ENCODE results near the gene ATP9A.
"Not testable (repeated sequence)": the region's sequence is repeated elsewhere in the genome, so short reads cannot be mapped to it uniquely, and the experiment has no call there.

The ATP9A gene

DNA sequence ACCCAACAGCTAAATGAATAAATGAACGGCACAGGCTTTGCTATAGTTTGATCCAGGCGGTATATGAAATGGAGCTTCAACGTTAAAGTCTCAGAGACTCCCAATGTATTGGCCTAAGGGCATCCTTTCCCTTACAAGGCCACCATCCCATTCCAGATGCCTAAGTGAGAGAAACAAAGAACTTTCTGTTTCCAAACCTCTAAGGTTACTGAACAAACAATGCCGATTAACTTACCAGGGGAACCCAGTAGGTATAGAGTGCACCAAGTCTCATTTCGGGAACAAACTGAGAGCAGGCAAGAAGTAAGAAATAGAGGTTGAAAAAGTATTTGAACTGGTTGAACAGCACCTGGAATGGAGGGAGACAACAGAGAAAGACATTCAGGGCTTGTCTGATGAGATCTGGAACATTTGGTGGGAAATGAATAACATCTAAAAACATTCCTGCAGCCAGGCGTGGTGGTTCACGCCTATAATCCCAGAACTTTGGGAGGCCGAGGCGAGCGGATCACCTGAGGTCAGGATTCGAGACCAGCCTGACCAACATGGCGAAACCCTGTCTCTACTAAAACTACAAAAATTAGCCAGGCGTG, 42.5 kb downstream of the ATP9A start:
- DNase-seq, result no peak

DNA sequence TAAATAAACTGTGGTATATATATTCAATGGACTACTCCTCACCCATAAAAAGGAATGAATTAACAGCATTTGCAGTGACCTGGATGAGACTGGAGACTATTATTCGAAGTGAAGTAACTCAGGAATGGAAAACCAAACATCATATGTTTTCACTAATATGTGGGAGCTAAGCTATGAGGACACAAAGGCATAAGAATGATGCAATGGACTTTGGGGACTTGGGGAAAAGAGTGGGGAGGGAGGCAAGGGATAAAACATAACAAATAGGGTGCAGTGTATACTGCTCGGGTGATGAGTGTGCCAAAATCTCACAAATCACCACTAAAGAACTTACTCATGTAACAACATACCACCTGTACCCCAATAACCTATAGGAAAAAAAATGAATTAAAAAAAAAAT, 45.2 kb downstream of the ATP9A start:
- not testable (repeated sequence) for DNase-seq

GRCh38 chr20:51722246-51722645, 45.9 kb downstream of the ATP9A start:
- DNase-seq, result not testable (repeated sequence)

GRCh38 chr20:51720854-51721253, 47.3 kb downstream of the ATP9A start:
- no peak for DNase-seq

DNA sequence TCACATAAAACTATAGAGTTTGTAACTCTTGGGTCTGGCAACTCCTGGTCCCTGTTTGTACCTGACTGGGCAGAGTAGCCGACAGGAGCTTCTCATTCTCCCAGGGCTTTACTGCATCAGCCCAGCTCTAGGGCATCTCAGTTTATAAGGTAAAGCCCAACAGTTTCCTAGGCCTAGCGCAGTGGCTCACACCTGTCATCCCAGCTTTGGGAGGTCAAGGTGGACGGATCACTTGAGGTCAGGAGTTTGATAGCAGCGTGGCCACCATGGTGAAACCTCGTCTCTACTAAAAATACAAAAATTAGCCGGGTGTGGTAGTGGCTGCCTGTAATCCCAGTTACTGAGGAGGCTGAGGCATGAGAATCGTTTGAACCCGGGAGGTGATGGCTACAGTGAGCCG, 47.8 kb downstream of the ATP9A start:
- no peak for DNase-seq

DNA sequence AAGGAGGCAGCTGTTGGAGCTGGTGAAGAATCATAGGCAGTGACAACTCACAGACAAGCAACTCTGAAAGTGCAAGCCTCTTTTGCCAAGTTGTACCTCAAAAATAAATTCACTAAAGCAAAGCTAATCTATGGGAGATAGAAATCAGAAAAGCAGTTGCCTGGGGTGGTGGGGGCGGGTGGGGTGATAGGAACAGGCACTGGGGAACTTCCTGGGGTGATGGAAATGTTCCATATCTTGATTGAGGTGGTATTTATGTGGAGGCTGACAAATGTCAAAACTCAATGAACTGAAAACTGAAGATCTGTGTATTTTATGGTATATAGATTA, 52.4 kb downstream of the ATP9A start:
- no peak for DNase-seq

DNA sequence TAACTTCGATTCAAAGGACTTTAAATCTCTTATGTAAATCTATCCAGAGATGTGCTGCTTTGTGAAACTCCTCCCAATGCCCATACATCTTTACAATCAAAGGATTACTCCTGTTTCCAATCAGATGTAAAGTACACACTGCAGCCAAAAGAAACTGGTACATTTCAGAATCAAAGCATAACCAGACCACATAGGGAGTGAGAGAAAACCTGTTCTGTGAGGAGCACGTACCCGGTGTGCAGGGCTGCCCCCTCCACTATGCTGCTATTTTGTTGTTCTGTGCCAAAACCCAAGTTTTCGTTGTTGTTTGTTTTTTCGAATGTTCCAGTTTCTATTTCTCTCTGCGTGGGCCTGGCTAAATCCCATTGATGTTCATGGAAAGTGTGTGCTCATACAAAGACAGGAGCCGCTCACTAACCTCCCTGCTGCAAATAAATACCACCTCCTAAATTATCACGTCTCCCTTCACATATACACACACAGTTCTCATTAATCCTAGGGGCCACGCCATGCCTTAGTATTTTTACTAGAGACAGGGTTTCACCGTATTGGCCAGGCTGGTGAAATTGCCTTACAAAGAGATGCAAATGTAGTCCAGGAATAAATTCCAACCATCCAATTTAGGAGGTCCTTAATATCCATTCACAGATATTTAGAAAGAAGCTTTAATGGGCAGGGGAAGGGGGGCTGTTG, 52.9 kb downstream of the ATP9A start:
- no peak for DNase-seq

DNA sequence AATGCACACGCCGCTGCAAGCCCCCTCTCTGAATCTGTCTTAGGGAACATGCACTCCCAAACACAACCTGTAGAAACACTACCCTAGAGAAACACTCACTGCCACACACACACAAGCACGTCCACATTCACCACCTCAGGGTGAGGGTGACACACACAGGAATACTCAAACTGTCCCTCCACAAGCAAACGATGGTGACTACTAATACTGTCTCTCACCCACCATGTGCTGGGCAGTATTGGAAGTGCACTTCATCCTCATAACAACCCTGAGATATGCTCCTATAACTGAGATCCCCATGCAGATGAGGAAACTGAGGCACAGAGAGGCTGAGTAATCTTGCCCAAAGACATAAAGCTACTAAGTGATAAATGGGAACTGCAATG, 55.0 kb downstream of the ATP9A start:
- DNase-seq, result no peak

GRCh38 chr20:51712501-51713212, 55.5 kb downstream of the ATP9A start:
- no peak for DNase-seq

- DNase-seq, result no peak
Observed at GRCh38 chr20:51711426-51711825, 56.8 kb downstream of the ATP9A start.

DNA sequence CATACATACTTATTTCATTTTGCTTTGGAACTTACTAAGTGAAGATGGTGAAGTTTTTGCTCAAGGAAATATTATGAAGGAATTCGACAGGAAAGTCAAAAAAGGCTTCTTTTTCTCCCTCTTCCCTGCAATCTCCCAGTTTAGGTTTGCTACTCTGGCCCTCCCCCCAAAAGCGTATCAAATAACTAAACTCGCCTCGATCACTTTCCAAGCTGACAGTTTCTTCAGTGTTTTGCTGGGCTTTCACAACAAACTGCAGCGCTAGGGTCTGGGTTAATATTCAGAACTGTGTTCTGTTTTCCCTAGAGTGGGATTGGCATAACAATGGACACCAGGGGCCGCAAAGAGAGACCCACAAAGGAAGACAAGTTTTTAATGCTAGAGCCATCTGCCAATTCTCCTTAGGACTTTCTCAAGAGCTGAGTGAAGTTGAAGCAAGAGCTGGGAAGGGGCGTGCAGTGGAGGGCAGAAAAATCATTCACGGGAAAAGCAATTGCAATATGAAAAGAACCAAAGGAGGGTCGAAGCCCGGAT, 57.8 kb downstream of the ATP9A start:
- no peak for DNase-seq

- DNase-seq, result no peak
Observed at GRCh38 chr20:51705400-51705799, 62.8 kb downstream of the ATP9A start.

GRCh38 chr20:51703400-51704287, 64.5 kb downstream of the ATP9A start:
- DNase-seq, result no peak

- DNase-seq, result no peak
Observed at GRCh38 chr20:51702556-51702955, 65.6 kb downstream of the ATP9A start.

DNA sequence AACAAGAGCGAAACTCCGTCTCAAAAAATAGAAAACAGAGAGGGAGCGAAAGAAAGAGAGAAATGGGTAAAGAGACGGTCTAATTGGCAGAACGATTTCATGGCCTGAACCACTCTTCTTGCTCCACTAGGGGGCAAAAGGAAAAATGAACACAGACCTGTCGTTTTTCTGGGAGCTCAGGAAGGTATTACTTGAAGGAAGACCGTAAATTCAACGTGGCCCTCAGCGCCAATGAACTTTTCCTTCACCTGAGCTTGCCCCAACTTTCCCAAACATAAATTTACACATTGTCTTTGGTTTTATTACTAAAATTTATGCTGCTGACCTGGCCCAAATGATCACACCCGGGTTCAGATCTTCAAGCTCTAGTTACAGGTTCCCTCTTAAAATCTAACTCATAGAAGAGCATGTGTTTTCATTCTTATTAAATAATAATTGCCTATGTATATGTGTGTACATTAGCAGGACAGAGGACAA, 67.3 kb downstream of the ATP9A start:
- DNase-seq, result no peak

DNA sequence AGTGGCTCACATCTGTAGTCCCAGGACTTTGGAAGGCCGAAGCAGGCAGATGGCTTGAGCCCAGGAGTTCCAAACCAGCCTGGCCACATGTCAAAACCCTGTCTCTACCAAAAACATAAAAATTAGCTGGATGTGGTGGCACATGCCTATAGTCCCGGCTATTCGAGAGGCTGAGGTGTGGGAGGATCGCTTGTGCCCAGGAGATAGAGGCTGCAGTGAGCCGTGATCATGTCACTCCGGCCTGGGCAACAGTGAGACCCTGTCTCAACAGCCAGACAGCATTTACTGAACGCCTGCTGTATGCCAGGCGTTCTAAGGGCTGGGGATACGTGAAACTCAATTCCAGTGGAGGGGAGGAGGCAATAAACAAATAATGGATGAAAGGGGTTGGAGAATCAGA, 69.9 kb downstream of the ATP9A start:
- DNase-seq, result no peak

DNA sequence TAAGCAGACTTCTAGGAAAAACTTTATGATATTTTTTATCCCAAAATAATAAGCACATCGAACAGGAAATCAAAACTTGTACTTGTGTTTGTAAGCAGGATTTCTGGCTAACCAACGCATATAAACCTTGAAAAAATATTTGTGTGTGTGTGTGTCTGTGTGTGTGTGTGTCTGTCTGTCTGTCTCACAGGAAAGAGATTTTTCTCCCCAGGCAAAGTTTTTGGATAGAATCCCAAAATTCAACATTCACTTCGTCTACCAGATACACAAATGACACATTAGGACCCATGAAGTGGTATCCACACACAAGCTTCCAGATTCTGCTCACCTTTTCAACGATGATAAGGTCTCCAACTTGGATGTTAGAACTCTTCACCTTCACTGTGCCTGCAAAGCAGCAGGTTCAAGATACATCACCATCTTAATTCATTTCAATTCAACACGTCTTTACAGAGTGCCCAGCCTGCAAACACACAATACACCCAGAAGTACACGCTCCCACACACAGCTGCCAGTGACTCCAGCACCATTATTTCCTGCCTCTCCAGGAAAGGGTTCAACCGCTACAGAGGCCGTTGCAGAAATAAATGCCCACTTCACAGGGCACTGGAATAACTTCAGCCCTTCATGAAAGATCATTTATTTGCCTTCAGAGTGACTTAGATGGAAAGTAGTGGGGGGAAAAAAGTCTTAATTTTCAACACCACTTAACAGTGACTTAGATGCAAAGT, 70.9 kb downstream of the ATP9A start:
- DNase-seq, result no peak

DNA sequence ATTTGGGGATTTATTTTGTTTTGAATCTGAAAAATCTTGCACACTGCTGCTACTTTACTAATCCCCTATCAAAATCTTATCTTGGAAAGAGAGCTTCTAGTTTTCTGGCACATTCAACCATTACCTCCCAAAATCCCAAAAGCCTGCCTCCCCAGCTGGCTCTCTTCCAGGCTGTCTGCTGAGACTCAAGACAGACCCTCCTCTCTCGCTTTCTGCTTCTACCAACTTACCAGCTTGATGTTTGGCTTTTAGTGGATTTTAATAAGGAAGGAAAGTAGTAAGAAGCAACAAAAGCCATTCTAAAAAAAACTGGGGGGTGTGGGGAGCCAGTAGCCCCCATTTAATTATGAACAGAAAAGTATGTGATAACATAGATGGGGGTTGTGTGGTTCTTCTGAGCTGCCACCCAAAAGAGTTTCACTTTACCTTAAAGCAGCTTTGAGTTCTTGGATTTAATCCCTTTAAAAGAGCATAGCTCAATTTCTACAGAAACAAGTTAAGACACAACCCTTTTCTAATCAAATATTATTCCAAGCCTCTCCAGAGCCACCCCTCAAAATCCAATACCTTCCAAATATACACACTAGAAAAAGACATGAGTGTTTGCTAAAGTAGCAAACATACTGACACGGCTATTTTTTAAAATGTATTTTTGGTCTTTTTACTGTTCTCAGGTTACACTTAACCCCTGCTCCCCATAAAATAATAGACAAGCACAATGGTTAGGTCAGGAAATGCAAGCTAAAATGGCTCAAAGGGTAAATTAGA, 71.7 kb downstream of the ATP9A start:
- no peak for DNase-seq

- DNase-seq, result no peak
Observed at GRCh38 chr20:51695574-51696303, 72.5 kb downstream of the ATP9A start.

GRCh38 chr20:51692806-51693400, 75.3 kb downstream of the ATP9A start:
- no peak for DNase-seq
